Measurements from ENCODE around the gene TRIM66. TPM values are rescaled to one million over a fixed set of nuclear protein-coding genes. Genes with fewer than 3 reads are reported as not detected.

The TRIM66 gene
- total RNA-seq, 4 donors from 2014 or later = 11.7 to 19.7 (median 14.3) TPM

GRCh38 chr11:8614497-8614896 is 68.0 kb downstream of the TRIM66 start:
- H3K4me3 ChIP-seq = no peak overlapping the region
- no peak for TF ChIP-seq POLR2AphosphoS5 (IDR thresholded peaks at IDR 0.05)
- no peak for TF ChIP-seq EP300 (IDR thresholded peaks at IDR 0.05; ENCODE audit: low read depth)
- no peak for TF ChIP-seq POLR2A (IDR thresholded peaks at IDR 0.05)
- TF ChIP-seq CTCF (IDR thresholded peaks at IDR 0.05) = no peak
- no peaks in the 10 kb centered on the region for H3K36me3 ChIP-seq
- no peaks in the 10 kb centered on the region for H3K27me3 ChIP-seq
- intact Hi-C loops (cut with DNase I; ENCODE audit: low total_unique reads) (no loop called here), in situ Hi-C loops (cut with MboI; ENCODE audit: low pct_ligation_motif_present in 1 of 4, low pct_unique_long_range_greater_than_20kb in 1 of 4, low sequenced_read_pairs in 3 of 4) (no loop called here)
- H3K27ac ChIP-seq = no peak overlapping the region
- H3K9me3 ChIP-seq = no peaks in the 10 kb centered on the region
- DNase-seq = no peak
- no peaks in the 10 kb centered on the region for H3K4me1 ChIP-seq
- WGBS, 2 donors (ENCODE audit: low coverage in 1 of 2) = 83 to 96% methylated on average over 1 to 4 of the region's 4 CpGs

GRCh38 chr11:8613036-8613435 is 69.4 kb downstream of the TRIM66 start:
- no peaks in the 10 kb centered on the region for H3K36me3 ChIP-seq
- in situ Hi-C loops (cut with MboI; ENCODE audit: low pct_ligation_motif_present in 1 of 4, low pct_unique_long_range_greater_than_20kb in 1 of 4, low sequenced_read_pairs in 3 of 4) (no loop called here), intact Hi-C loops (cut with DNase I; ENCODE audit: low total_unique reads) (no loop called here)
- no peak overlapping the region for H3K4me3 ChIP-seq
- no peaks in the 10 kb centered on the region for H3K9me3 ChIP-seq
- H3K27ac ChIP-seq = no peak overlapping the region
- no peak for TF ChIP-seq POLR2A (IDR thresholded peaks at IDR 0.05)
- no peak for TF ChIP-seq CTCF (IDR thresholded peaks at IDR 0.05)
- no peak for TF ChIP-seq POLR2AphosphoS5 (IDR thresholded peaks at IDR 0.05)
- no peak for TF ChIP-seq EP300 (IDR thresholded peaks at IDR 0.05; ENCODE audit: low read depth)
- no peak for DNase-seq
- 88 to 100% methylated on average over 1 of the region's 1 CpG for WGBS, 2 donors (ENCODE audit: low coverage in 1 of 2)
- no peaks in the 10 kb centered on the region for H3K4me1 ChIP-seq
- H3K27me3 ChIP-seq = no peaks in the 10 kb centered on the region

- Histone ChIP-seq H3K27ac (no peak overlapping the region), H3K36me3 (no peaks in the 10 kb centered on the region), H3K4me3 (no peak overlapping the region), H3K9me3 (no peaks in the 10 kb centered on the region), H3K27me3 (no peaks in the 10 kb centered on the region), H3K4me1 (no peaks in the 10 kb centered on the region)
- intact Hi-C loops (cut with DNase I; ENCODE audit: low total_unique reads) = no loop called here
- TF ChIP-seq POLR2AphosphoS5 (IDR thresholded peaks at IDR 0.05) (no peak), CTCF (IDR thresholded peaks at IDR 0.05) (no peak), POLR2A (IDR thresholded peaks at IDR 0.05) (no peak), EP300 (IDR thresholded peaks at IDR 0.05; ENCODE audit: low read depth) (no peak)
- 88 to 100% methylated on average over 1 to 5 of the region's 5 CpGs for WGBS, 2 donors (ENCODE audit: low coverage in 1 of 2)
- in situ Hi-C loops (cut with MboI; ENCODE audit: low pct_ligation_motif_present in 1 of 4, low pct_unique_long_range_greater_than_20kb in 1 of 4, low sequenced_read_pairs in 3 of 4) = no loop called here
- no peak for DNase-seq
Observed at GRCh38 chr11:8612522-8612921, 69.9 kb downstream of the TRIM66 start.

- in situ Hi-C loops (cut with MboI; ENCODE audit: low pct_ligation_motif_present in 1 of 4, low pct_unique_long_range_greater_than_20kb in 1 of 4, low sequenced_read_pairs in 3 of 4) (no loop called here), intact Hi-C loops (cut with DNase I; ENCODE audit: low total_unique reads) (no loop called here)
- Histone ChIP-seq H3K36me3 (no peaks in the 10 kb centered on the region), H3K9me3 (no peaks in the 10 kb centered on the region), H3K4me3 (no peak overlapping the region), H3K4me1 (no peaks in the 10 kb centered on the region), H3K27ac (peak overlapping the region in 1 of 4 donors; percentile 31), H3K27me3 (no peaks in the 10 kb centered on the region)
- no peak for DNase-seq
- TF ChIP-seq POLR2AphosphoS5 (IDR thresholded peaks at IDR 0.05) = peak in 1 of 3 donors; percentile 40
- no peak for TF ChIP-seq EP300 (IDR thresholded peaks at IDR 0.05; ENCODE audit: low read depth)
- WGBS, 2 donors (ENCODE audit: low coverage in 1 of 2) = 73 to 79% methylated on average over 2 to 7 of the region's 7 CpGs
Observed at GRCh38 chr11:8610532-8611116, 71.8 kb downstream of the TRIM66 start.

- no peak for DNase-seq
- WGBS, 2 donors (ENCODE audit: low coverage in 1 of 2) = 81 to 83% methylated on average over 1 of the region's 1 CpG
- Histone ChIP-seq H3K9me3 (no peaks in the 10 kb centered on the region), H3K27ac (no peak overlapping the region), H3K27me3 (no peaks in the 10 kb centered on the region), H3K36me3 (no peaks in the 10 kb centered on the region), H3K4me3 (no peak overlapping the region), H3K4me1 (peaks cover 0 to 6% (median 0%) of the 10 kb centered on the region in 4 donors)
- intact Hi-C loops (cut with DNase I; ENCODE audit: low total_unique reads) (no loop called here), in situ Hi-C loops (cut with MboI; ENCODE audit: low pct_ligation_motif_present in 1 of 4, low pct_unique_long_range_greater_than_20kb in 1 of 4, low sequenced_read_pairs in 3 of 4) (no loop called here)
- TF ChIP-seq EP300 (IDR thresholded peaks at IDR 0.05; ENCODE audit: low read depth) = no peak
- TF ChIP-seq CTCF (IDR thresholded peaks at IDR 0.05) = no peak
- TF ChIP-seq POLR2A (IDR thresholded peaks at IDR 0.05) = no peak
- no peak for TF ChIP-seq POLR2AphosphoS5 (IDR thresholded peaks at IDR 0.05)
Observed at GRCh38 chr11:8608652-8609051, 73.8 kb downstream of the TRIM66 start.
